ENCODE measurements around the gene DNM1.

- no peak for TF ChIP-seq EP300 (IDR thresholded peaks at IDR 0.05; ENCODE audit: borderline replicate concordance in 1 of 2, low read depth in 1 of 2, low read length in 1 of 2)
- no peak for TF ChIP-seq CTCF (IDR thresholded peaks at IDR 0.05)
- TF ChIP-seq SIN3A (IDR thresholded peaks at IDR 0.05; ENCODE audit: borderline replicate concordance, low read depth, low read length) = no peak
- no peak for TF ChIP-seq REST (IDR thresholded peaks at IDR 0.05; ENCODE audit: low read depth, low read length)
- no peak for TF ChIP-seq MAX (IDR thresholded peaks at IDR 0.05; ENCODE audit: low read depth)
- no peak for TF ChIP-seq PBX3 (IDR thresholded peaks at IDR 0.05)
- no peak for TF ChIP-seq USF1 (IDR thresholded peaks at IDR 0.05; ENCODE audit: borderline replicate concordance, low read depth)
Measured at GRCh38 chr9:128180447-128180846, 22.7 kb upstream of the DNM1 start.

Data from SK-N-SH (cell line).